Mesenchymal stem cell (in vitro differentiated cells and primary cell): ENCODE results near the gene PLA2G2F.
A peak's percentile ranks its signal among the peaks of the same experiment; 100 is the strongest.

ENCODE experiments used
- DNase-seq: peaks from one replicate; pipeline ENCODE4 v3.0.0-alpha.2; 2013
- H2AFZ ChIP-seq: one replicate; pipeline ENCODE4 v1.6.1; 2013; ENCODE audit warnings: low read depth, mild to moderate bottlenecking, control low read depth, inconsistent platforms, low read length, moderate library complexity
- H2AK5ac ChIP-seq: 2 replicates; pipeline ENCODE4 v1.6.1; 2013; ENCODE audit warnings: low read length, moderate library complexity, mild to moderate bottlenecking, inconsistent platforms; ENCODE audit not compliant: severe bottlenecking
- H2BK120ac ChIP-seq: one replicate; pipeline ENCODE4 v1.6.1; 2013; ENCODE audit warnings: low read depth, mild to moderate bottlenecking, inconsistent platforms, low read length, moderate library complexity
- H2BK12ac ChIP-seq, 2 experiments: one replicate each; pipeline ENCODE4 v1.6.1; 2013; ENCODE audit warnings: inconsistent platforms in 2 of 2, low read length in 2 of 2, mild to moderate bottlenecking in 2 of 2, moderate library complexity in 2 of 2, control low read depth in 1 of 2
- H2BK15ac ChIP-seq: one replicate; pipeline ENCODE4 v1.6.1; 2013; ENCODE audit warnings: mild to moderate bottlenecking, low read depth, inconsistent platforms; ENCODE audit not compliant: poor library complexity, severe bottlenecking
- H2BK5ac ChIP-seq: 2 replicates; pipeline ENCODE4 v1.6.1; 2013; ENCODE audit warnings: low read depth, mild to moderate bottlenecking, low read length, control low read depth, inconsistent platforms; ENCODE audit not compliant: poor library complexity, severe bottlenecking
- H3K14ac ChIP-seq, 2 experiments: one replicate each; pipeline ENCODE4 v1.6.1; 2013; ENCODE audit warnings: inconsistent platforms in 2 of 2, low read length in 2 of 2, control low read depth in 1 of 2, mild to moderate bottlenecking in 1 of 2, moderate library complexity in 1 of 2
- H3K18ac ChIP-seq, 2 experiments: one replicate each; pipeline ENCODE4 v1.6.1; 2013; ENCODE audit warnings: inconsistent platforms in 2 of 2, low read length in 2 of 2, control low read depth in 1 of 2, low read depth in 1 of 2, mild to moderate bottlenecking in 1 of 2
- H3K23ac ChIP-seq, 2 experiments: one replicate each; pipeline ENCODE4 v1.6.1; 2013; ENCODE audit warnings: inconsistent platforms in 2 of 2, low read length in 2 of 2, mild to moderate bottlenecking in 2 of 2, moderate library complexity in 2 of 2, control low read depth in 1 of 2
- H3K27ac ChIP-seq: 2 replicates; pipeline ENCODE4 v1.5.1; 2013; ENCODE audit warnings: mild to moderate bottlenecking, moderate library complexity, low read length, control low read depth, inconsistent platforms; ENCODE audit not compliant: poor library complexity, severe bottlenecking
- H3K27me3 ChIP-seq, 2 experiments: 2 replicates each; pipeline versions ENCODE4 v1.6.1 to v1.7.0; 2013; ENCODE audit warnings: low read length in 2 of 2, mild to moderate bottlenecking in 2 of 2, moderate library complexity in 2 of 2, control low read depth in 1 of 2, inconsistent platforms in 1 of 2; ENCODE audit not compliant: control insufficient read depth in 1 of 2, insufficient read depth in 1 of 2
- H3K36me3 ChIP-seq, 2 experiments: 2 replicates each; pipeline versions ENCODE4 v1.6.1 to v1.7.0; 2013; ENCODE audit warnings: low read length in 2 of 2, control low read depth in 1 of 2, inconsistent platforms in 1 of 2, low read depth in 1 of 2, mild to moderate bottlenecking in 1 of 2; ENCODE audit not compliant: insufficient read depth in 2 of 2, control insufficient read depth in 1 of 2
- H3K4ac ChIP-seq, 2 experiments: one replicate each; pipeline ENCODE4 v1.6.1; 2013; ENCODE audit warnings: inconsistent platforms in 2 of 2, low read length in 2 of 2, mild to moderate bottlenecking in 2 of 2, moderate library complexity in 2 of 2, control low read depth in 1 of 2, low read depth in 1 of 2
- H3K4me1 ChIP-seq: 2 replicates; pipeline ENCODE4 v1.6.1; 2013; ENCODE audit warnings: low read depth, low read length, control low read depth; ENCODE audit not compliant: control insufficient read depth, insufficient read depth
- H3K4me2 ChIP-seq: 2 replicates; pipeline ENCODE4 v1.6.1; 2013; ENCODE audit warnings: low read length, mild to moderate bottlenecking, inconsistent platforms; ENCODE audit not compliant: poor library complexity, severe bottlenecking
- H3K4me3 ChIP-seq, 2 experiments: 2 replicates each; pipeline versions ENCODE4 v1.5.1 to v1.7.0; 2013; ENCODE audit warnings: low read length in 2 of 2, mild to moderate bottlenecking in 2 of 2, control low read depth in 1 of 2, low read depth in 1 of 2; ENCODE audit not compliant: insufficient read depth in 1 of 2
- H3K79me1 ChIP-seq: replicated peaks from 2 replicates; pipeline ENCODE4 v1.6.1; 2013; ENCODE audit warnings: mild to moderate bottlenecking, control low read depth, low read length, inconsistent platforms; ENCODE audit not compliant: poor library complexity, severe bottlenecking
- H3K9ac ChIP-seq: 2 replicates; pipeline ENCODE4 v1.7.0; 2013; ENCODE audit warnings: mild to moderate bottlenecking, low read length, moderate library complexity
- H3K9me3 ChIP-seq: 2 replicates; pipeline ENCODE4 v1.7.0; 2013; ENCODE audit warnings: mild to moderate bottlenecking, low read length; ENCODE audit not compliant: control insufficient read depth
- H4K8ac ChIP-seq: one replicate; pipeline ENCODE4 v1.6.1; 2013; ENCODE audit warnings: inconsistent platforms, mild to moderate bottlenecking, low read length, moderate library complexity
- H4K91ac ChIP-seq: one replicate; pipeline ENCODE4 v1.6.1; 2013; ENCODE audit warnings: mild to moderate bottlenecking, low read length, inconsistent platforms
- WGBS: methylation state at CpG from one replicate; pipeline ENCODE4 v1.1.7; 2013; ENCODE audit warnings: mixed read lengths; 5-methylcytosine and 5-hydroxymethylcytosine counted together

Gene PLA2G2F

DNA sequence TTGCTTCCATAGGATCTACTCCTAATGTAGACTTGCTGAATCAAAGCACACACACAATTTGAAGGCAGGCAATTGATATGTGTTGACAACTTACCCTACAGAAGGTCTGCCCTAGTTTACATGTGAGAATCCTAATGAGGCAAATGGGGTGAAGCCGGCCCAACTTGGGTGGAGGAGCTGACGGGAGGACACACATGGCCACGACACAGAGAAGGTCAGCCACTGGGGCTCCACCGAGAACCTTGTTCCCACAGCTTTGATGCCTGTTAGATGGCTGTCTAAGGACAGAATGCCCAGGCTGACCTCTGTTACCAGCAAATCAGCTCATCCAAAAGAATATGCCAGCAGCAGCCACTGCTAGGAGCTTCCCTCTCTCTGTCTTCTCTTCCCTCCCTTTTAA is 18.3 kb upstream of the PLA2G2F start:
- Histone ChIP-seq H3K79me1 (no peaks in the 10 kb centered on the region), H3K14ac (no peak overlapping the region)
- WGBS: 91% methylated on average over 4 of the region's 4 CpGs

DNA sequence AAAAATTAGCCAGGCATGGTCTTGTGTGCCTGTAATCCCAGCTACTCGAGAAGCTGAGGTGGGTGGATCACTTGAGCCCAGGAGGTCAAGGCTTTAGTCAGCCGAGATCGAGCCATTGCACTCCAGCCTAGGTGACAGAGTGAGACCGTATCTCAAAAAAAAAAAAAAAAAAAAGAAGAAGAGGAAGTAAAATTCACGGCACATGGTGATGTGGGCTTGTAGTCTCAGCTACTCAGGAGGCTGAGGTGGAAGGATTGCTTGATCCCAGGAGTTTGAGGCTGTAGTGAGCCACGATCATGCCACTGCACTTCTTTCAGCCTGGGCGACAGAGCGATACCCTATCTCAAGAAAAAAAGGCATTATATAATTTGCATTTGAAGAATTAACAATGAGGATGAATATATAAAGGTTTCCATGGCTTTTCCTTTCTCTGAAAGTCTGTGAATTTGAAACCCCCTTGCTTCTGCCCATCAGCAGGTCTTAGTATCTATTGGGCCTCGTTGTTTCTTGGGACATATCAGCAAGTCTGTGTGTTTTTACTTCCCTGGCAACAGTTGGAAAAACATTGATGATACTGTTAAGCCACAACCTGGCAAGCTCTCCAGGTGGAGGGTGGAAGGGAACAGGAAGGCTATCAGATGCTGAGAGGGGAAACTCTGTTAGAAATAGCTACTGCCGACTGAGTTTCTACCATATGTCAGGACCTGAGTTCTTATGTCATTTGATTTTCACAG is 15.2 kb upstream of the PLA2G2F start:
- Histone ChIP-seq H3K23ac (no peak overlapping the region), H3K18ac (no peak overlapping the region), H2BK15ac (no peak overlapping the region), H4K91ac (no peak overlapping the region), H3K14ac (no peak overlapping the region), H3K9me3 (no peaks in the 10 kb centered on the region), H4K8ac (no peak overlapping the region), H3K4me3 (peak overlapping the region in 1 of 2 experiments; percentile 15), H2BK5ac (no peak overlapping the region), H3K36me3 (no peaks in the 10 kb centered on the region), H2BK120ac (no peak overlapping the region), H3K9ac (no peak overlapping the region), H2BK12ac (no peak overlapping the region), H3K4ac (no peak overlapping the region), H2AK5ac (no peak overlapping the region), H3K79me1 (no peaks in the 10 kb centered on the region), H3K4me1 (no peaks in the 10 kb centered on the region), H2AFZ (no peak overlapping the region), H3K27ac (no peak overlapping the region), H3K4me2 (no peak overlapping the region), H3K27me3 (peaks cover 4 to 8% of the 10 kb centered on the region in 2 experiments)
- 81% methylated on average over 6 of the region's 10 CpGs for WGBS
- DNase-seq: no peak

More for the DNA sequence above, 18.3 kb upstream of the PLA2G2F start:
- DNase-seq: no peak
- Histone ChIP-seq H3K9me3 (no peaks in the 10 kb centered on the region), H3K18ac (no peak overlapping the region), H3K36me3 (no peaks in the 10 kb centered on the region), H3K23ac (no peak overlapping the region), H3K27ac (no peak overlapping the region), H3K27me3 (peaks cover 4 to 10% of the 10 kb centered on the region in 2 experiments), H2AK5ac (no peak overlapping the region), H2AFZ (no peak overlapping the region), H3K4me2 (no peak overlapping the region), H4K91ac (no peak overlapping the region), H3K4ac (no peak overlapping the region), H3K9ac (no peak overlapping the region), H2BK12ac (no peak overlapping the region), H4K8ac (no peak overlapping the region), H2BK5ac (no peak overlapping the region), H2BK120ac (no peak overlapping the region), H3K4me3 (no peak overlapping the region), H3K4me1 (no peaks in the 10 kb centered on the region), H2BK15ac (no peak overlapping the region)

DNA sequence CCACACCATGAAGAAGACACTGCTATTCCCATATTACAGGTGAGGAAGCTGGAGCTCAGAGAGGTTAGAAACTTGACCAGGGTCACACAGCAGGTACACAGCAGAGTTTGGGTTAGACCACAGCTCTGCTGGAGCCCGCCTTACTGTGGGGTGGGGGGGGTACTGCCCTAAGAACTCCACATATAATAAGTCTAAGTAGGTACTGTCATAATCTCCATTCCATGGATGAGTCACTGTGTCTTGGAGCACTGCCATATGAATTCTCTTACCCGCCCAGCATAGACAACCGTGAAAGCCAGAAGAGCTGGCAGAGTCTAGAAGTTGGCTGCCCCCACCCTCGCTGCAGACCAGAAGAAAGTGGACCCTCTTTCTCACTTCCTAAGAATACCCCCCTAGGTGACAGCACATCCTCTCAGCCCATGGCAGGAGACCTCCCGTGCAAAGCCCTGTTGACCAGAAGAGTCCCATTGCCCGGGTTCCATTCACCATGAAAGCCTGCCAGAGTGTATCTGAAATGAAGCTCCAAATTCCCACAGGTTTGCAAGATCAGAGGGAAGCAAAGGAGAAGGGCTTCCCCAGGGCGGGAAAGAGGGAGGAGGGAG is 14.6 kb upstream of the PLA2G2F start:
- H2AK5ac ChIP-seq: no peak overlapping the region
- no peak overlapping the region for H4K8ac ChIP-seq
- peak overlapping the region in 1 of 2 experiments; percentile 15 for H3K4me3 ChIP-seq
- no peak overlapping the region for H3K18ac ChIP-seq
- 66% methylated on average over 6 of the region's 7 CpGs for whole genome bisulfite sequencing
- no peak overlapping the region for H3K4ac ChIP-seq
- H3K23ac ChIP-seq: no peak overlapping the region
- peak; percentile 54 for DNase-seq
- H2AFZ ChIP-seq: no peak overlapping the region
- no peak overlapping the region for H3K14ac ChIP-seq
- H3K9me3 ChIP-seq: no peaks in the 10 kb centered on the region
- H2BK5ac ChIP-seq: no peak overlapping the region
- no peak overlapping the region for H2BK15ac ChIP-seq
- no peak overlapping the region for H3K4me2 ChIP-seq
- no peak overlapping the region for H4K91ac ChIP-seq
- no peaks in the 10 kb centered on the region for H3K4me1 ChIP-seq
- no peak overlapping the region for H3K9ac ChIP-seq
- H3K27me3 ChIP-seq: peaks cover 4 to 6% of the 10 kb centered on the region in 2 experiments
- H2BK12ac ChIP-seq: no peak overlapping the region
- H3K27ac ChIP-seq: no peak overlapping the region
- no peaks in the 10 kb centered on the region for H3K79me1 ChIP-seq
- H3K36me3 ChIP-seq: no peaks in the 10 kb centered on the region
- no peak overlapping the region for H2BK120ac ChIP-seq

DNA sequence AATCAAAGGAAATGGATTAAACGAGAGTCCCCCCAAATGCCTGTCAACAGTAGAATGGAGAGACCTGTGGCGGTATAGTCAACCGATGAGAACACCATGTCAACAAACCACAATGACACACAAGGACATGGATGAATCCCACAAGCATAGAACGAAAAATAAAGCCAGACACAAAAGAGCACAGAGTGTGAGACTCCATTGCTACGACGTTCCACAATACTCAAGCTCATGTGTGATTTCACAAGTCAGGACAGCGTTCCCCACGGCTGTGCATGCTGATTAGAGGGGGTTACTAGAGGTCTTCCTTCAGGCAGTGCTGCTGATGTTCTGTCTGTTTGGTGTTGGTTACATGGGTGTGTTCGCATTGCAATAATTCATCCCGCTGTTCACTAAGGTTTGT is 14.0 kb upstream of the PLA2G2F start:
- no peaks in the 10 kb centered on the region for H3K9me3 ChIP-seq
- H2AK5ac ChIP-seq: no peak overlapping the region
- no peak overlapping the region for H2BK5ac ChIP-seq
- no peak overlapping the region for H4K91ac ChIP-seq
- no peak overlapping the region for H2BK15ac ChIP-seq
- H2AFZ ChIP-seq: no peak overlapping the region
- H3K79me1 ChIP-seq: no peaks in the 10 kb centered on the region
- no peak overlapping the region for H2BK120ac ChIP-seq
- WGBS: 89% methylated on average over 10 of the region's 10 CpGs
- H3K23ac ChIP-seq: no peak overlapping the region
- no peaks in the 10 kb centered on the region for H3K36me3 ChIP-seq
- no peak overlapping the region for H3K14ac ChIP-seq
- no peak overlapping the region for H3K27ac ChIP-seq
- no peaks in the 10 kb centered on the region for H3K4me1 ChIP-seq
- H4K8ac ChIP-seq: no peak overlapping the region
- no peak for DNase-seq
- H3K4me3 ChIP-seq: no peak overlapping the region
- no peak overlapping the region for H3K9ac ChIP-seq
- H3K18ac ChIP-seq: no peak overlapping the region
- H3K4ac ChIP-seq: no peak overlapping the region
- H3K27me3 ChIP-seq: peaks cover 4 to 6% of the 10 kb centered on the region in 2 experiments
- H2BK12ac ChIP-seq: no peak overlapping the region
- no peak overlapping the region for H3K4me2 ChIP-seq
